ENCODE data around the gene SPATA31A7.
"Not testable (repeated sequence)": the region's sequence is repeated elsewhere in the genome, so short reads cannot be mapped to it uniquely, and the experiment has no call there.

The SPATA31A7 gene

DNA sequence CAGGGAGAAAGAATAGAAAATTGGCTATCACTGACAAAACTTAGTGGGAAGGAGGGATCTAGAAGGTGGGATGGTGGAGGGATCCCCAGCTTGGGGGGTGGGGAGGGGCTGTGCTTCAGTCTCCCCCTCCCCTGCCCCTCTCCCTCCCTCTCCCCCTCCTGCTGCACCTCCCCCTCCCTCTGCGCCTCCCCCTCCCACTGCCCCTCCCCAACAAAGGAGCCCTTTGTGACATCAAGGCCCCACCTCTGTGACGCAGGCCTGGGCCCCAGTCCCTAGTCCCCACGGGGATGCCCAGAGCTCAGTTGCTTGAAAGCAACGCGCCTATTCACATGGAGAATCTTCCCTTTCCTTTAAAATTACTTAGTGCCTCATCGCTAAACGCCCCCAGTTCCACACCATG is at the start of gene SPATA31A7:
Gene SPATA31A7, plus strand, starts transcription at position 301 of the 400 bp plus-strand sequence. Its CDS starts 29 bp downstream, at position 330.
- H3K4me3 ChIP-seq (ENCODE audit: low read depth, low read length); DNase-seq (ENCODE audit: low read depth): not testable (repeated sequence)

DNA sequence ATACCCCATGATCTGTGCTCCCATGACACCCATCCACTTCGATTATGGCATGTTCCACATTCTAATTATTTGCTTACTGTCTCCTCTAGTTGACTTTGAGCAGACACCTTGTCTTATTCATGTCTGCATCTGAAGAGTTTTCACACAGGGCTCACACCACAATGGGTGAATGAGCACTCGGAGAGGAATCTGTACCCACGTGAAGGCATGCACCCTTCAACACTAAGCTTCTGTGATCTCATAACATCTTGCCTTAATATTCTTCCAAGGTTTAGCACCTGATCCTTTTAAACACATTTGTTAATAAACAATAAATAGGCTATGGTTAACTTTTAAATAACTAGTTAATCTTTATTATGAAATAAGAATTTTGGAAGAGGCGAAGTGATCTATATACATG is 36.6 kb downstream of the SPATA31A7 start:
- DNase-seq (ENCODE audit: low read depth); H3K4me3 ChIP-seq (ENCODE audit: low read depth, low read length): not testable (repeated sequence)
